Mesangial cell (primary cell): ENCODE data around the gene FCSK. TPM values are rescaled to one million over a fixed set of nuclear protein-coding genes. Genes with fewer than 3 reads are reported as not detected.

Experiments used
- total RNA-seq: library from RNA; depleted of rRNA; stranded (reverse); fragments of >200 nt; gene quantifications from 2 replicates; pipeline ENCODE4 v1.2.3, GENCODE V29; 2015

The FCSK gene
- 9.0 and 20.5 TPM in 2 replicates for total RNA-seq

DNA sequence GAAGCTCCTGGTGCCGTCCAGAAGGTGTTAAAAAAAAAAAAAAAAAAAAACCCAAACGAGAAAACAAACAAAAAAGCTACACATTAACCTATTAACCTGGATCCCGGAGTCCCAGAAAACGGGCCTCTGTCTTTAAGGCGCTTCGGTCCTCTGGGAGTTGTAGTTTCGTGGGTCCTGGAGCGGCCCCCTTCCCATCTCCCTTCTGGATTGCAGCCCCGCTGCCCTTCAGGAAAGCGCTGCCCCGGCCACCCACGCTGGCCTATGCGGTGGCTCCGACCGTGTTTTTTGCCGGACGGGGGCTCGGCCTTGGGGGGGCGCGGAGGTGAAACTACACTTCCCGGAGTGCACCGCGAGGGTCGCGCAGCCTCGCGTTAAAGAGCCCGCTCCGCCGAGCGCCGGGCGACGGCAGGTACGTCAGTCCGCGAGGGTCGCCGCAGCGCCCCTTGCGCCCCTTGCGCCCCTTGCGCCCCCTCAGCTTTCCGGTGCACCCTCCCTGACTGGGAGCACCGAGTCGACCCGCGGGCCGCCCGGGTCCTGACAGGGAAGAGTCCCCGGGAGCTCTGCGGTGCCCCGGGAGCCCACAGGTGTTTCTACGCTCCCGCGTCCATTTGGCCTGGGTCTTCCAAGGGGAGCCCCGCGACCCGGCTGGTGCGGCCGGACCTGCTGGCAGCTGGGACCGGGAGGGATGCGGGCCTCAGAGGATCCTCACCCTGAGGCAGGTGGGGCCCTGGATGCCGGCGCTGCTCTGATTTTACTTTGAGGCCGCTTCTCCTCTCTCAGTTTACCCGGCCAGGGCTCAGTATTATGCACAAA is at the start of gene FCSK:
Gene FCSK (plus strand): TSS at position 374 of the 813 bp plus-strand sequence. CDS start 8,596 bp downstream, outside the sequence.

DNA sequence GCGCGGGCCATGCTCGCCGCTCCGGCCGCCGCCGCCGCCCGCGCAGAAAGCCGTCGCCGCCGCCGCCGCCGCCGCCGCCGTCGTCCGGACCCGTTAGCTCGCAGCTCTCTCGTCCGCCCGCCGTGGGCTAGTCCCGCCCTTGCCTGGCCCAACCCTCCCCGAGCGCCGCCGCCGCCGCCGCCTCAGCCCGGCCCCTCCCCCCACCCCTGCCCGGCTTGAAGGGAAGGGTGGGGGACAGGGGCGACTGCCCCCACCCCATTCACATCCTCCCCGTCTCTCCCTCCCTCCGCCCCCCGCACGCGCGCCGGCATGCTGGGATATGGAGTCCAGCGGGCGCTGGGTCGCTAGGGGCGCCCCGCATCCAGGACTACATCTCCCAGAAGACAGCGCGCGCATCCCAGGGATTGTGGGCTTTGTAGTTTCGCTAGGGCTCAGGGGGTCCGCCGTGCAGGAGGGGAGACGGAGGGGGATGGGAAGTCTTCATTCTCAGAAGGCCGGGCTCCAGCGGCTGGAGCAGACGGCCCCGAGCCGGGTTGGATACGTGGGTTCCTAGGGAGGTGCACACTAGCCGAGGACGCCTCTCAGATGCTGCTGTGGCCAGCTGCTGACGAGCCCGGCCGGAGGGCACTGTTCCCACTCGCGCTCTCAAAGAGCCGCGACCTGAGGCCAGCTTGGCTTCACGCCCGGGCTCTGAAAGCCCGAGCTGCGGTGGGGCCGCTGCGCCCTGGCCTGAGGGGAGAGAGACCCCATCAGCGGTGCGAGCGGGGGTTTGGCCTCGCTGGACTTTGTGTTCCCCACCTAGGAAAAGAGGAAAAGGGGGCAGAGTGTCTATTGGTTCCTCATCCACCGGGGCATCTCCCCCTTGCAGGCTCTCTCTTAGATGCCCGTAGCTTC is 15.2 kb upstream of the FCSK start, which contains the start of gene ST3GAL2:
Gene ST3GAL2 (minus strand): TSS at position 132 of the 894 bp plus-strand sequence. CDS start 40,570 bp downstream, outside the sequence.

DNA sequence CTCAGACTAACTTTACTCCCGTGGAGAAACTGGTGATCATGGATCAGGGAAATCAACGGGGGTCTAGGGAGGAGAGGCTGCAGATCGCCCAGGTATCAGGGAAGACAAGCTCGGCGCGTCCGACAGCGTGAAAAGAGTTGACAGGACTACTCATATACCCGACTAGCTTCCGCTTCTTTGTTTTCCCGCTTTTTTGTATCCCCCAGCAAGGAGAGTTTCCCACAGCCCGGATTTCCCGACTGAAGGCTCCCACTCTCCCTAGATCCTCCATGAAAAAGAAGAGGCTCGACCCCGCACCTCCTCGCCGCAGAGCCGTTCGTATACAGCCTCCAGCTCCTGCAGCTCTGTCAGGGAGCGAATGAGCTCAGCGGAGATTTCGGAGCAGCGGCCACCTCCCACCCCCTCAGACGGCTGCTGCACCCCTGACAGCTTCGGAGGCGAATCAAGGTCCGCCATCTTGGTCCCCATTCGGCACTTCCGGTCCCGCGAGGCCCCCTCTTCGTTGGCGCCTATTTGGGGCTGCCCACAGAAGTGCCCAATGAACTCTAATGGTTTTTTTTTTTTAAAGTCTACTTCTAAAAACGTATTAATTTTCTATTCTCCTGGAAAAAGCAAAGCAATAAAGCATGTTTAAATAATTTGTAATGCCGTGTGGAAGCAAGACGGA is 68.8 kb downstream of the FCSK start, which contains the start of gene COG4:
Gene COG4 (minus strand): TSS at position 479 of the 667 bp plus-strand sequence. CDS start 11 bp downstream, at position 468.

DNA sequence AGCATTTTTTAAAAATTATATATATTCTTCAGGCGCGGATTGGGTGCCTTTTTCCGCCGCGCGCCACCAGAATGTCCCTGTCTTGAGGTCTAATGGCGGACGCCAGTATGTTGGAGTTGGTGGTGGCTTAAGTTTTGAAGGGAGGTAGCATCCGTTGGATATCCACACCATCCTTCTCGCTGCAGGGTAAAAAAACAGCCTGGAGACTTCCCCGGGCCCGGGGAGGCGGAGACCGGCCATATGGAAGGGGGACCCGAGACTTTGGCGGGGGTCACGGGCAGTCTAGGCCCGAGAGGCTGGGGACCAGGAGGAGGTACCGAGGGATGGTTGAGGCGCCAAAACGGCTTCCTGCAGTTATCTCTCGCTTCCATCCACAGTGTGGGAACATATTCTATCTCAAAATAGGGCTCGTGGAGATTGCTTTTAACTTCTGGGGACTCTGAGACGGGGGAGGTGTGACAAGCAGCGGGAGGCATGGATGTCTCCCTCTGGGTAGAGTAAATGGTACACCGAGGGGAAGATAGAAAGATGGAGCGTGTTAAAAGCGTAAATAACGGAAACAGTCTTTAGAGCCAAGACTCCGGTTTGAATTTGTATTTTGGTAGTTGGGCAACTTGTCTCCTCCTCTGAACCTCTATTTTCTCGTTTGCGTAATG is 69.5 kb downstream of the FCSK start, which contains the start of gene SF3B3:
Gene SF3B3 (plus strand): TSS at position 74 of the 656 bp plus-strand sequence. CDS start 2,841 bp downstream, outside the sequence.

Other genes starting within 250 kb of the FCSK start
- 16.5 and 23.6 TPM in 2 replicates for gene EXOSC6, start 202.7 kb upstream of the FCSK start, total RNA-seq
- 120 and 138 TPM in 2 replicates for gene AARS1, start 165.1 kb upstream of the FCSK start, total RNA-seq
- 30.6 and 31.6 TPM in 2 replicates for gene DDX19B, start 155.4 kb upstream of the FCSK start, total RNA-seq
- gene DDX19A, start 107.7 kb upstream of the FCSK start, total RNA-seq: 36.8 and 39.4 TPM in 2 replicates
- gene ST3GAL2, start 15.5 kb upstream of the FCSK start, total RNA-seq: 35.1 and 37.5 TPM in 2 replicates
- gene COG4, start 69.0 kb downstream of the FCSK start, total RNA-seq: 42.6 and 48.7 TPM in 2 replicates
- gene SF3B3, start 69.2 kb downstream of the FCSK start, total RNA-seq: 168 and 185 TPM in 2 replicates
- under 0.01 and 2.2 TPM in 2 replicates for gene IL34, start 192.0 kb downstream of the FCSK start, total RNA-seq
- 46.0 and 63.6 TPM in 2 replicates for gene MTSS2, start 231.5 kb downstream of the FCSK start, total RNA-seq